WTC11 (cell line): ENCODE data around the gene NME4. TPM values are rescaled to one million over a fixed set of nuclear protein-coding genes. Genes with fewer than 3 reads are reported as not detected.

Experiments
- AR ChIP-seq: fragments of 250-450 bp; sonication (Bioruptor Pico); IDR thresholded peaks from 2 replicates; pipeline ENCODE4 v1.9.0; 2021; ENCODE audit warnings: mild to moderate bottlenecking
- ATF1 ChIP-seq: sonication (generic); formaldehyde crosslinking; IDR thresholded peaks from 2 replicates; pipeline ENCODE4 v1.8.1; 2023; ENCODE audit warnings: mild to moderate bottlenecking, moderate library complexity, missing genetic modification reagents
- ATF2 ChIP-seq: sonication (generic); formaldehyde crosslinking; IDR thresholded peaks from 2 replicates; pipeline ENCODE4 v1.8.1; 2022; ENCODE audit warnings: low read depth, missing genetic modification reagents, borderline replicate concordance
- ATF3 ChIP-seq: sonication (generic); formaldehyde crosslinking; conservative IDR thresholded peaks from 2 replicates; pipeline ENCODE4 v1.8.1; 2022; ENCODE audit warnings: mild to moderate bottlenecking, missing genetic modification reagents
- CBFB ChIP-seq: sonication (generic); formaldehyde crosslinking; IDR thresholded peaks from 2 replicates; pipeline ENCODE4 v1.8.1; 2022; ENCODE audit warnings: mild to moderate bottlenecking, low read depth, missing genetic modification reagents
- CREM ChIP-seq: sonication (generic); formaldehyde crosslinking; IDR thresholded peaks from 2 replicates; pipeline ENCODE4 v1.8.1; 2022; ENCODE audit warnings: mild to moderate bottlenecking, missing genetic modification reagents, moderate library complexity
- FOXJ3 ChIP-seq: sonication (generic); formaldehyde crosslinking; IDR thresholded peaks from 2 replicates; pipeline ENCODE4 v1.9.0; 2021; ENCODE audit warnings: missing genetic modification reagents, mild to moderate bottlenecking, borderline replicate concordance
- FOXK1 ChIP-seq: sonication (generic); formaldehyde crosslinking; IDR thresholded peaks from 2 replicates; pipeline ENCODE4 v1.8.0; 2022; ENCODE audit warnings: mild to moderate bottlenecking, moderate library complexity, missing genetic modification reagents
- FOXP1 ChIP-seq: sonication (generic); formaldehyde crosslinking; IDR thresholded peaks from 2 replicates; pipeline ENCODE4 v1.8.0; 2022; ENCODE audit warnings: missing genetic modification reagents, mild to moderate bottlenecking, moderate library complexity, borderline replicate concordance
- FOXP4 ChIP-seq: sonication (generic); formaldehyde crosslinking; IDR thresholded peaks from 2 replicates; pipeline ENCODE4 v1.8.0; 2022; ENCODE audit warnings: mild to moderate bottlenecking, missing genetic modification reagents
- GRHL2 ChIP-seq: fragments of 250-450 bp; sonication (Bioruptor Pico); IDR thresholded peaks from 2 replicates; pipeline ENCODE4 v1.8.0; 2022; ENCODE audit warnings: mild to moderate bottlenecking, moderate library complexity; ENCODE audit not compliant: insufficient replicate concordance, severe bottlenecking
- HMGA2 ChIP-seq: fragments of 250-450 bp; sonication (Bioruptor Pico); IDR thresholded peaks from 2 replicates; pipeline ENCODE4 v1.4.0; 2021; ENCODE audit warnings: mild to moderate bottlenecking, moderate library complexity
- IRF1 ChIP-seq: sonication (generic); formaldehyde crosslinking; IDR thresholded peaks from 2 replicates; pipeline ENCODE4 v1.8.0; 2023; ENCODE audit warnings: missing genetic modification reagents
- MYBL2 ChIP-seq: sonication (generic); formaldehyde crosslinking; IDR thresholded peaks from 2 replicates; pipeline ENCODE4 v1.8.1; 2023; ENCODE audit warnings: mild to moderate bottlenecking, moderate library complexity, missing genetic modification reagents
- NFE2L1 ChIP-seq: sonication (generic); formaldehyde crosslinking; IDR thresholded peaks from 2 replicates; pipeline ENCODE4 v1.8.1; 2023; ENCODE audit warnings: missing genetic modification reagents
- OVOL2 ChIP-seq: fragments of 250-450 bp; sonication (Bioruptor Pico); IDR thresholded peaks from 2 replicates; pipeline ENCODE4 v1.9.0; 2021; ENCODE audit warnings: mild to moderate bottlenecking, borderline replicate concordance
- PRDM15 ChIP-seq: sonication (generic); formaldehyde crosslinking; IDR thresholded peaks from 2 replicates; pipeline ENCODE4 v1.8.0; 2022; ENCODE audit warnings: missing genetic modification reagents
- SMAD4 ChIP-seq: sonication (generic); formaldehyde crosslinking; IDR thresholded peaks from 2 replicates; pipeline ENCODE4 v1.8.0; 2022; ENCODE audit warnings: mild to moderate bottlenecking, missing genetic modification reagents
- TCF7 ChIP-seq: sonication (generic); formaldehyde crosslinking; IDR thresholded peaks from 2 replicates; pipeline ENCODE4 v1.8.0; 2022; ENCODE audit warnings: mild to moderate bottlenecking, low read depth, missing genetic modification reagents, moderate library complexity
- ZBTB21 ChIP-seq: sonication (generic); formaldehyde crosslinking; IDR thresholded peaks from 2 replicates; pipeline ENCODE4 v1.8.1; 2023; ENCODE audit warnings: mild to moderate bottlenecking, missing genetic modification reagents, borderline replicate concordance
- ZNF232 ChIP-seq: sonication (generic); formaldehyde crosslinking; IDR thresholded peaks from 2 replicates; pipeline ENCODE4 v1.8.0; 2022; ENCODE audit warnings: mild to moderate bottlenecking, missing genetic modification reagents
- ZNF263 ChIP-seq: sonication (generic); formaldehyde crosslinking; IDR thresholded peaks from 2 replicates; pipeline ENCODE4 v1.8.1; 2022; ENCODE audit warnings: low read depth, mild to moderate bottlenecking, moderate library complexity, missing genetic modification reagents
- ZNF317 ChIP-seq: sonication (generic); formaldehyde crosslinking; IDR thresholded peaks from 2 replicates; pipeline ENCODE4 v1.8.1; 2023; ENCODE audit warnings: low read depth, mild to moderate bottlenecking, moderate library complexity, missing genetic modification reagents, borderline replicate concordance
- ZNF416 ChIP-seq: fragments of 250-450 bp; sonication (Bioruptor Pico); IDR thresholded peaks from 2 replicates; pipeline ENCODE4 v1.9.0; 2021; ENCODE audit warnings: mild to moderate bottlenecking, inconsistent platforms
- ZNF423 ChIP-seq: fragments of 250-450 bp; sonication (Bioruptor Pico); IDR thresholded peaks from 2 replicates; pipeline ENCODE4 v2.1.2; 2022; ENCODE audit warnings: mild to moderate bottlenecking, moderate library complexity
- ZSCAN18 ChIP-seq: fragments of 250-450 bp; sonication (Bioruptor Pico); IDR thresholded peaks from 2 replicates; pipeline ENCODE4 v2.1.2; 2022; ENCODE audit warnings: mild to moderate bottlenecking, moderate library complexity
- total RNA-seq: library from RNA; stranded (reverse); gene quantifications from 3 replicates; pipeline ENCODE4 v1.2.3, GENCODE V29; 2021

The NME4 gene
- total RNA-seq, 1 experiment from 2014 or later: 467 TPM

- TF ChIP-seq AR (CRISPR knock-in tag) (no peak), CREM (0 out of 2 replicates have a peak, but pooled peaks have one; percentile 33), FOXP1 (CRISPR knock-in tag) (peak; percentile 81; the same call in 1 of the 2 replicates), ZNF263 (CRISPR knock-in tag) (no peak), MYBL2 (CRISPR knock-in tag) (peak; percentile 87), NFE2L1 (CRISPR knock-in tag) (peak; percentile 64; the same call in 1 of the 2 replicates), FOXK1 (CRISPR knock-in tag) (0 out of 2 replicates have a peak, but pooled peaks have one; percentile 23), ZNF416 (CRISPR knock-in tag) (no peak), ZNF232 (CRISPR knock-in tag) (0 out of 2 replicates have a peak, but pooled peaks have one; percentile 31), CBFB (CRISPR knock-in tag) (no peak), ZNF423 (CRISPR knock-in tag) (peak; percentile 97), GRHL2 (CRISPR knock-in tag) (no peak), TCF7 (CRISPR knock-in tag) (no peak), ATF1 (CRISPR knock-in tag) (no peak), ZSCAN18 (no peak), FOXJ3 (CRISPR knock-in tag) (no peak), ZNF317 (CRISPR knock-in tag) (no peak), ATF3 (CRISPR knock-in tag) (no peak), SMAD4 (no peak), ATF2 (CRISPR knock-in tag) (no peak), OVOL2 (CRISPR knock-in tag) (no peak), HMGA2 (CRISPR knock-in tag) (no peak), IRF1 (CRISPR knock-in tag) (no peak), PRDM15 (CRISPR knock-in tag) (0 out of 2 replicates have a peak, but pooled peaks have one; percentile 25), ZBTB21 (CRISPR knock-in tag) (peak; percentile 13; the same call in 1 of the 2 replicates), FOXP4 (CRISPR knock-in tag) (peak; percentile 78; the same call in 1 of the 2 replicates)
Measured at GRCh38 chr16:383326-384051, 13.5 kb upstream of the NME4 start (continued).
